Vagina (tissue), 2 donors: ENCODE measurements around the gene THY1.

Experiments
- POLR2AphosphoS5 ChIP-seq, 2 donors: sonication (generic); formaldehyde crosslinking; IDR thresholded peaks; one replicate each; pipeline ENCODE4 v1.9.0; 2017; ENCODE audit warnings: antibody characterized with exemption in 2 of 2, mild to moderate bottlenecking in 2 of 2, low read depth in 1 of 2; ENCODE audit not compliant: insufficient read depth in 1 of 2
- TF ChIP-seq, protein P1 (sequence below), 3 experiments: fragments of 450-650 bp in 2 of 3; fragments of 200-600 bp in 1 of 3; sonication (generic) in 1 of 3; IDR thresholded peaks; one replicate each; pipeline ENCODE4 v1.5.1; 2017 to 2019; ENCODE audit warnings: antibody characterized with exemption in 3 of 3, mild to moderate bottlenecking in 2 of 3, moderate library complexity in 2 of 3

DNA sequence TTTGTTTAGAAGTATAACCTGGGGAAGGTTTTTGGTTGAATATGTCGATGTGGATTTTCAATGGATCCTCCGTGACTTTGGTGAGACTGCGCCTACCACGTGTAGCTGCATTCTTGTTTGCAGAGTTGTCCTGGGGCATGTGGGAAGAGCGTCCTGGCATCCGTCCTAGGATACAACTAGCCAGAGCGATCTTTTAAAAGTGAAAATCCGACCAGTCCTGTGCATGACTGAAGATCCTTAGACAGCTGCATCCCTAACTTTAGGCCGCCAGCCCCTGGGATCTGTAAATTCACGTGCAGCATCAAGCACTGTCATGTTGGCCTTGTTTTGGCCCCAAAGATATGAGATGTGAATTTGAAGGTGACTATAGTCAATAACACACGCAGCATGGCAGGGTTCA is 22.4 kb upstream of the THY1 start:
- TF ChIP-seq, protein P1, sequence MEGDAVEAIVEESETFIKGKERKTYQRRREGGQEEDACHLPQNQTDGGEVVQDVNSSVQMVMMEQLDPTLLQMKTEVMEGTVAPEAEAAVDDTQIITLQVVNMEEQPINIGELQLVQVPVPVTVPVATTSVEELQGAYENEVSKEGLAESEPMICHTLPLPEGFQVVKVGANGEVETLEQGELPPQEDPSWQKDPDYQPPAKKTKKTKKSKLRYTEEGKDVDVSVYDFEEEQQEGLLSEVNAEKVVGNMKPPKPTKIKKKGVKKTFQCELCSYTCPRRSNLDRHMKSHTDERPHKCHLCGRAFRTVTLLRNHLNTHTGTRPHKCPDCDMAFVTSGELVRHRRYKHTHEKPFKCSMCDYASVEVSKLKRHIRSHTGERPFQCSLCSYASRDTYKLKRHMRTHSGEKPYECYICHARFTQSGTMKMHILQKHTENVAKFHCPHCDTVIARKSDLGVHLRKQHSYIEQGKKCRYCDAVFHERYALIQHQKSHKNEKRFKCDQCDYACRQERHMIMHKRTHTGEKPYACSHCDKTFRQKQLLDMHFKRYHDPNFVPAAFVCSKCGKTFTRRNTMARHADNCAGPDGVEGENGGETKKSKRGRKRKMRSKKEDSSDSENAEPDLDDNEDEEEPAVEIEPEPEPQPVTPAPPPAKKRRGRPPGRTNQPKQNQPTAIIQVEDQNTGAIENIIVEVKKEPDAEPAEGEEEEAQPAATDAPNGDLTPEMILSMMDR (IDR thresholded peaks at IDR 0.05): no peak
- TF ChIP-seq POLR2AphosphoS5 (IDR thresholded peaks at IDR 0.05; ENCODE audit: insufficient read depth in 1 of 2, low read depth in 1 of 2): no peak
